ENCODE data around the gene TIE1. TPM values are rescaled to one million over a fixed set of nuclear protein-coding genes. Genes with fewer than 3 reads are reported as not detected.
A peak's percentile ranks its signal among the peaks of the same experiment; 100 is the strongest.

Gene TIE1
- total and polyA plus RNA-seq, 9 of the 15 experiments (the other 6 are each of a cell fraction or from before 2014, with no cell fraction given) = 0.07 to 0.49 (median 0.14) TPM; not detected in 4

DNA sequence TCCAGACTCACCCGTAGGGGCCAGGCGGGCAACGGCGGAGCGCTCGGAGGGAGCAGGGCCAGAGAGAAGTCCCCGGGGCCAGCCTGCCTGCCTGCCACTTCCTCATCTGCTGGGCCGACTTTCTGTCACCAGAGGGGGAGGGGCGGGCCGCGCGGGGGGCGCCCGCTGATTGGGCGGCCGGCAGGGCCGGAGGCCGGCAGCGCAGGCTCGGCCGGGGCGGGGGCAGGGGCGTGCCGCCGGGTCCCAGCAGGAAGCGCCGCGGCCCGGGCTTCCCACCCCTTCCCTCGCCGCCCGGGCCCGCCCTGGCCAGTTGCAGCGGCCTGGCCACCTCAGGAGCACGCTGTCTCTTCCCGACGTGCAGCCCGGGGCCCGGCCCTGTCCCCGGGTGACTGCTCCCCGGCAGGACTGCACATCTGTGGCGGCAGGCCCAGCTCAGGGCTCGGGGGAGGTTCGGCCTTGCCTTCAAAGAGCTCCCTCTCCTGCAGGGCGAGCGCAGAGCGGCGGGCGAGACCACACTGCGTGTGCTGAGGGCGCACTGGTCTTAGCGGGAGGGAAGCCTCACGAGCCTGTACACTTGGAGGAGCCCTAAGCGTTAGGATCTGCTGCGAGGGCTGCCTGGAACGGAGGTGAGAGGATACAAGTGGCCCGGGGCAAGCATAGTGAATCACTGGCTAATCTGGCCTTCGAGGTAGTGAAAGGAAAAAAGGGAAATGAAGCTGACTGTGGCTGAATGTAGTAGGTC, 67.3 kb downstream of the TIE1 start, which contains the start of gene ELOVL1 (continued):
- TF ChIP-seq, protein P1, sequence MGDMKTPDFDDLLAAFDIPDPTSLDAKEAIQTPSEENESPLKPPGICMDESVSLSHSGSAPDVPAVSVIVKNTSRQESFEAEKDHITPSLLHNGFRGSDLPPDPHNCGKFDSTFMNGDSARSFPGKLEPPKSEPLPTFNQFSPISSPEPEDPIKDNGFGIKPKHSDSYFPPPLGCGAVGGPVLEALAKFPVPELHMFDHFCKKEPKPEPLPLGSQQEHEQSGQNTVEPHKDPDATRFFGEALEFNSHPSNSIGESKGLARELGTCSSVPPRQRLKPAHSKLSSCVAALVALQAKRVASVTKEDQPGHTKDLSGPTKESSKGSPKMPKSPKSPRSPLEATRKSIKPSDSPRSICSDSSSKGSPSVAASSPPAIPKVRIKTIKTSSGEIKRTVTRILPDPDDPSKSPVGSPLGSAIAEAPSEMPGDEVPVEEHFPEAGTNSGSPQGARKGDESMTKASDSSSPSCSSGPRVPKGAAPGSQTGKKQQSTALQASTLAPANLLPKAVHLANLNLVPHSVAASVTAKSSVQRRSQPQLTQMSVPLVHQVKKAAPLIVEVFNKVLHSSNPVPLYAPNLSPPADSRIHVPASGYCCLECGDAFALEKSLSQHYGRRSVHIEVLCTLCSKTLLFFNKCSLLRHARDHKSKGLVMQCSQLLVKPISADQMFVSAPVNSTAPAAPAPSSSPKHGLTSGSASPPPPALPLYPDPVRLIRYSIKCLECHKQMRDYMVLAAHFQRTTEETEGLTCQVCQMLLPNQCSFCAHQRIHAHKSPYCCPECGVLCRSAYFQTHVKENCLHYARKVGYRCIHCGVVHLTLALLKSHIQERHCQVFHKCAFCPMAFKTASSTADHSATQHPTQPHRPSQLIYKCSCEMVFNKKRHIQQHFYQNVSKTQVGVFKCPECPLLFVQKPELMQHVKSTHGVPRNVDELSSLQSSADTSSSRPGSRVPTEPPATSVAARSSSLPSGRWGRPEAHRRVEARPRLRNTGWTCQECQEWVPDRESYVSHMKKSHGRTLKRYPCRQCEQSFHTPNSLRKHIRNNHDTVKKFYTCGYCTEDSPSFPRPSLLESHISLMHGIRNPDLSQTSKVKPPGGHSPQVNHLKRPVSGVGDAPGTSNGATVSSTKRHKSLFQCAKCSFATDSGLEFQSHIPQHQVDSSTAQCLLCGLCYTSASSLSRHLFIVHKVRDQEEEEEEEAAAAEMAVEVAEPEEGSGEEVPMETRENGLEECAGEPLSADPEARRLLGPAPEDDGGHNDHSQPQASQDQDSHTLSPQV (IDR thresholded peaks at IDR 0.05) = peak; percentile 95
- TF ChIP-seq MTA1 (IDR thresholded peaks at IDR 0.05; ENCODE audit: borderline replicate concordance) (no peak), NCOA1 (IDR thresholded peaks at IDR 0.05; ENCODE audit: low read depth) (peak; percentile 59; the same call in 1 of the 2 replicates), GABPB1 (CRISPR knock-in tag; IDR thresholded peaks at IDR 0.05) (peak; percentile 56), CEBPG (CRISPR knock-in tag; IDR thresholded peaks at IDR 0.05) (0 out of 2 replicates have a peak, but pooled peaks have one; percentile 8), CEBPG (tag; conservative IDR thresholded peaks at IDR 0.05 in 1 of 2, IDR thresholded peaks at IDR 0.05 in 1 of 2) (no peak), SLC30A9 (CRISPR knock-in tag; IDR thresholded peaks at IDR 0.05) (no peak), ZNF398 (CRISPR knock-in tag; IDR thresholded peaks at IDR 0.05) (no peak), ZNF778 (CRISPR knock-in tag; IDR thresholded peaks at IDR 0.05) (no peak), PRMT5 (CRISPR knock-in tag; IDR thresholded peaks at IDR 0.05) (no peak), MAFF (IDR thresholded peaks at IDR 0.05; ENCODE audit: low read length) (no peak), POLR2AphosphoS5 (IDR thresholded peaks at IDR 0.05; ENCODE audit: control insufficient read depth, insufficient read depth, low read depth, low read length) (peak; percentile 84; the same call in 1 of the 2 replicates)
- TF ChIP-seq, protein P2, sequence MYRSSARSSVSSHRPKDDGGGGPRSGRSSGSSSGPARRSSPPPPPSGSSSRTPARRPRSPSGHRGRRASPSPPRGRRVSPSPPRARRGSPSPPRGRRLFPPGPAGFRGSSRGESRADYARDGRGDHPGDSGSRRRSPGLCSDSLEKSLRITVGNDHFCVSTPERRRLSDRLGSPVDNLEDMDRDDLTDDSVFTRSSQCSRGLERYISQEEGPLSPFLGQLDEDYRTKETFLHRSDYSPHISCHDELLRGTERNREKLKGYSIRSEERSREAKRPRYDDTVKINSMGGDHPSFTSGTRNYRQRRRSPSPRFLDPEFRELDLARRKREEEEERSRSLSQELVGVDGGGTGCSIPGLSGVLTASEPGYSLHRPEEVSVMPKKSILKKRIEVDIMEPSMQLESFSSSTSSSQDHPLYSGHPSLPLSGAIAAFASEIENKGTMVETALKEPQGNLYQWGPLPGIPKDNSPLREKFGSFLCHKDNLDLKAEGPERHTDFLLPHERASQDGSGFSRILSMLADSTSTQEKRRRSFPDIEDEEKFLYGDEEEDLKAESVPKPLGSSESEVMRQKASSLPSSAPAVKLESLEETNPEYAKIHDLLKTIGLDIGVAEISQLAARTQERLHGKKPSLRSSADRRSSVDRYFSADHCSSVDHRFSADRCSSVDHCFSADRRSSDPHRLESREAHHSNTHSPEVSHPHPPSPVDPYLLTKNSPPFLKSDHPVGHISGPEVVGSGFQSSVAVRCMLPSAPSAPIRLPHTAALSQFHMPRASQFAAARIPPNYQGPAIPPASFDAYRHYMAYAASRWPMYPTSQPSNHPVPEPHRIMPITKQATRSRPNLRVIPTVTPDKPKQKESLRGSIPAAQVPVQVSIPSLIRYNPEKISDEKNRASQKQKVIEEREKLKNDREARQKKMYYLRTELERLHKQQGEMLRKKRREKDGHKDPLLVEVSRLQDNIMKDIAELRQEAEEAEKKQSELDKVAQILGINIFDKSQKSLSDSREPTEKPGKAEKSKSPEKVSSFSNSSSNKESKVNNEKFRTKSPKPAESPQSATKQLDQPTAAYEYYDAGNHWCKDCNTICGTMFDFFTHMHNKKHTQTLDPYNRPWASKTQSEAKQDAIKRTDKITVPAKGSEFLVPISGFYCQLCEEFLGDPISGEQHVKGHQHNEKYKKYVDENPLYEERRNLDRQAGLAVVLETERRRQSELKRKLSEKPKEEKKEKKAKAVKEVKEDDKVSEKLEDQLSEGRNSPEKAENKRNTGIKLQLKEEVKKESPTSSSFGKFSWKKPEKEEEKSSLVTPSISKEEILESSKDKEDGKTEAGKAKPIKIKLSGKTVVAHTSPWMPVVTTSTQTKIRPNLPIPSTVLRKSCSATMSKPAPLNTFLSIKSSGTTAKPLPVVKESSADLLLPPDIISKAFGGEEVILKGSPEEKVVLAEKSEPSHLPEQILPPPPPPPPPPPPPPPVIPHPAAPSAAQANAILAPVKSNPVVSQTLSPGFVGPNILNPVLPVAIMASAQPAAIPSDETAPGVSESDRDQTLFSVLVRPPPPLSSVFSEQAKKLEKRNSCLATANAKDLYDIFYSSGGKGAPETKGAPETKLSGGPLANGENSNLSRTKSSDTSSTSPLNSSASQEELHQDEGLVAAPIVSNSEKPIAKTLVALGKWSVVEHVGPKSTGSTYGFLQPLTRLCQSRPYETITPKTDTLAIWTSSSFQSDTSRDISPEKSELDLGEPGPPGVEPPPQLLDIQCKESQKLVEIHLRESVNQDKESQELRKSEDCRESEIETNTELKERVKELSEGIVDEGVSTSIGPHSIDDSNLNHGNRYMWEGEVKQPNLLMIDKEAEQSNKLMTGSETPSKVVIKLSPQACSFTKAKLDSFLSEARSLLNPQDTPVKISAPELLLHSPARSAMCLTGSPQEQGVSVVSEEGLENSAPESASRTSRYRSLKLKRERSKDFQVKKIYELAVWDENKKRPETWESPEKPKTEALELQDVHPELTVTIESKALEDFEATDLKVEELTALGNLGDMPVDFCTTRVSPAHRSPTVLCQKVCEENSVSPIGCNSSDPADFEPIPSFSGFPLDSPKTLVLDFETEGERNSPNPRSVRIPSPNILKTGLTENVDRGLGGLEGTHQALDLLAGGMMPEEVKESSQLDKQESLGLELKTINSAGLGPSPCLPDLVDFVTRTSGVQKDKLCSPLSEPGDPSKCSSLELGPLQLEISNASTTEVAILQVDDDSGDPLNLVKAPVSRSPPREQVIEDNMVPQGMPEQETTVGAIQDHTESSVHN (IDR thresholded peaks at IDR 0.05; ENCODE audit: borderline replicate concordance in 1 of 2, low read depth in 1 of 2) = no peak
